ENCODE data around the gene TMEM131.

GRCh38 chr2:97969081-97970067 lies 26.4 kb downstream of the TMEM131 start:
- no peak for TF ChIP-seq POLR2A (IDR thresholded peaks at IDR 0.05)
- TF ChIP-seq, protein P1, sequence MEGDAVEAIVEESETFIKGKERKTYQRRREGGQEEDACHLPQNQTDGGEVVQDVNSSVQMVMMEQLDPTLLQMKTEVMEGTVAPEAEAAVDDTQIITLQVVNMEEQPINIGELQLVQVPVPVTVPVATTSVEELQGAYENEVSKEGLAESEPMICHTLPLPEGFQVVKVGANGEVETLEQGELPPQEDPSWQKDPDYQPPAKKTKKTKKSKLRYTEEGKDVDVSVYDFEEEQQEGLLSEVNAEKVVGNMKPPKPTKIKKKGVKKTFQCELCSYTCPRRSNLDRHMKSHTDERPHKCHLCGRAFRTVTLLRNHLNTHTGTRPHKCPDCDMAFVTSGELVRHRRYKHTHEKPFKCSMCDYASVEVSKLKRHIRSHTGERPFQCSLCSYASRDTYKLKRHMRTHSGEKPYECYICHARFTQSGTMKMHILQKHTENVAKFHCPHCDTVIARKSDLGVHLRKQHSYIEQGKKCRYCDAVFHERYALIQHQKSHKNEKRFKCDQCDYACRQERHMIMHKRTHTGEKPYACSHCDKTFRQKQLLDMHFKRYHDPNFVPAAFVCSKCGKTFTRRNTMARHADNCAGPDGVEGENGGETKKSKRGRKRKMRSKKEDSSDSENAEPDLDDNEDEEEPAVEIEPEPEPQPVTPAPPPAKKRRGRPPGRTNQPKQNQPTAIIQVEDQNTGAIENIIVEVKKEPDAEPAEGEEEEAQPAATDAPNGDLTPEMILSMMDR (IDR thresholded peaks at IDR 0.05) = no peak

Measured in sigmoid colon (tissue), 3 donors.